Brain microvascular endothelial cell (primary cell): ENCODE measurements around the gene EZH2.

Experiments
- DNase-seq: peaks from one replicate; pipeline ENCODE4 v3.0.0-alpha.2; 2020
- H3K27ac ChIP-seq: fragments of 250-450 bp; sonication (Bioruptor Pico); 2 replicates; pipeline ENCODE4 v1.5.1; 2020; ENCODE audit warnings: mild to moderate bottlenecking, moderate library complexity
- H3K27me3 ChIP-seq: fragments of 250-450 bp; sonication (Bioruptor Pico); replicated peaks from 2 replicates; pipeline ENCODE4 v1.5.1; 2020; ENCODE audit warnings: mild to moderate bottlenecking
- H3K36me3 ChIP-seq: fragments of 250-450 bp; sonication (Bioruptor Pico); replicated peaks from 2 replicates; pipeline ENCODE4 v1.5.1; 2020; ENCODE audit warnings: mild to moderate bottlenecking
- H3K4me3 ChIP-seq: 2 replicates; pipeline ENCODE4 v1.5.1; 2011; ENCODE audit warnings: low read depth, mild to moderate bottlenecking, control low read depth, low read length, moderate library complexity
- in situ Hi-C: cut with HindIII; loops from 2 replicates; pipeline ENCODE4 v1.10.0; 2017; ENCODE audit warnings: low sequenced_read_pairs, low pct_ligation_motif_present
- TF ChIP-seq, protein P1 (sequence below): IDR thresholded peaks from 2 replicates; pipeline ENCODE4 v1.5.1; 2011; ENCODE audit warnings: low read depth, mild to moderate bottlenecking, moderate library complexity, low read length, control low read depth, inconsistent platforms; ENCODE audit errors: missing control alignments

Gene EZH2

DNA sequence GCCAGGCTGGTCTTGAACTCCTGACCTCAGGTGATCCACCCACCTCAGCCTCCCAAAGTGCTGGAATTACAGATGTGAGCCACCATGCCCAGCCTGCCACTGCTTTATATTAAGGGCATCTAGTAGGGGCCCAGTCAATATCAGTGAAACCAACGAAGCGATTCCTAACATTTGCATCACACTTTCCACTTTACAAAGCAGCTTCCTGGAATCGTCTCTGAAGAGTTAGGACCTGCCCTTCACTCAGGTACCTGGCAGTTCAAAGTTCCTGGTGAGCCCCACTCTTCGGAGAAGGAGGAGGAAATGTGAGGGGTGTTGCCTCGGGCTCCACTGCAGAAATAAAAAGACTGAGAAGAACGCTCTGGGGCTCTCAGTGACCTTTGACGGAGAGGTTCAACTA is 31.1 kb upstream of the EZH2 start:
- no peaks in the 10 kb centered on the region for H3K36me3 ChIP-seq
- TF ChIP-seq, protein P1, sequence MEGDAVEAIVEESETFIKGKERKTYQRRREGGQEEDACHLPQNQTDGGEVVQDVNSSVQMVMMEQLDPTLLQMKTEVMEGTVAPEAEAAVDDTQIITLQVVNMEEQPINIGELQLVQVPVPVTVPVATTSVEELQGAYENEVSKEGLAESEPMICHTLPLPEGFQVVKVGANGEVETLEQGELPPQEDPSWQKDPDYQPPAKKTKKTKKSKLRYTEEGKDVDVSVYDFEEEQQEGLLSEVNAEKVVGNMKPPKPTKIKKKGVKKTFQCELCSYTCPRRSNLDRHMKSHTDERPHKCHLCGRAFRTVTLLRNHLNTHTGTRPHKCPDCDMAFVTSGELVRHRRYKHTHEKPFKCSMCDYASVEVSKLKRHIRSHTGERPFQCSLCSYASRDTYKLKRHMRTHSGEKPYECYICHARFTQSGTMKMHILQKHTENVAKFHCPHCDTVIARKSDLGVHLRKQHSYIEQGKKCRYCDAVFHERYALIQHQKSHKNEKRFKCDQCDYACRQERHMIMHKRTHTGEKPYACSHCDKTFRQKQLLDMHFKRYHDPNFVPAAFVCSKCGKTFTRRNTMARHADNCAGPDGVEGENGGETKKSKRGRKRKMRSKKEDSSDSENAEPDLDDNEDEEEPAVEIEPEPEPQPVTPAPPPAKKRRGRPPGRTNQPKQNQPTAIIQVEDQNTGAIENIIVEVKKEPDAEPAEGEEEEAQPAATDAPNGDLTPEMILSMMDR = no peak
- H3K4me3 ChIP-seq = no peak overlapping the region
- in situ Hi-C loops = no loop called here
- peaks cover 8% of the 10 kb centered on the region for H3K27me3 ChIP-seq
- H3K27ac ChIP-seq = no peak overlapping the region
- no peak for DNase-seq

DNA sequence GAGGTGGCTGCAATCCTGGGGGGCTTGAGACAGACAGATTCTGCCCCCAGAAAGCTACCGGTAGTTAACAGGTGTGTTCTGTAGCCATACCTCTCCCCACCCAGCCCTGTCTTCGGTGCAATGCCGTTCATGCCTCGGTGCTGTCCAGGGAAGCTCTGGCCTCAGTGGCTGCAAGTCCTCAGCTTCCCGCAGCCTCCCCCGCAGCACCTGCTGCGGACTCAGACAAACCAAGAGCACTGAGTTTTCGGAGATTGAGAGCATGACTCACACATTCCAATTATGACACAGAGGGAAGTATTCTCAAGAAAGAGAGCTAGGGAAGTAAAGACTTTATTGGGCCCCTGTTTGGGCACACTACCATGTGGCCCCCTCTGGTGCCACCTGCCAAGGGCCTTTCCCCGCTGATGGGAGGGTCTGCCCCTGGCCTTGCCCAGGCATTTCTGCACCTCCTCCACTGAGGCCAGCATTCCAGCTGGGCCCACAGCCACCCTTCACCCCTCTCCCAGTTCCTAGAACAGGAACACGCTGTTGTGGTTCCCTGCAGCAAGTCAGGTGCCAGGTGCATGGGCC is 30.2 kb upstream of the EZH2 start:
- in situ Hi-C loops = no loop called here
- peaks cover 13% of the 10 kb centered on the region for H3K27me3 ChIP-seq
- H3K36me3 ChIP-seq = no peaks in the 10 kb centered on the region
- no peak overlapping the region for H3K4me3 ChIP-seq
- TF ChIP-seq, protein P1 = no peak
- peak; percentile 69 for DNase-seq
- H3K27ac ChIP-seq = no peak overlapping the region

DNA sequence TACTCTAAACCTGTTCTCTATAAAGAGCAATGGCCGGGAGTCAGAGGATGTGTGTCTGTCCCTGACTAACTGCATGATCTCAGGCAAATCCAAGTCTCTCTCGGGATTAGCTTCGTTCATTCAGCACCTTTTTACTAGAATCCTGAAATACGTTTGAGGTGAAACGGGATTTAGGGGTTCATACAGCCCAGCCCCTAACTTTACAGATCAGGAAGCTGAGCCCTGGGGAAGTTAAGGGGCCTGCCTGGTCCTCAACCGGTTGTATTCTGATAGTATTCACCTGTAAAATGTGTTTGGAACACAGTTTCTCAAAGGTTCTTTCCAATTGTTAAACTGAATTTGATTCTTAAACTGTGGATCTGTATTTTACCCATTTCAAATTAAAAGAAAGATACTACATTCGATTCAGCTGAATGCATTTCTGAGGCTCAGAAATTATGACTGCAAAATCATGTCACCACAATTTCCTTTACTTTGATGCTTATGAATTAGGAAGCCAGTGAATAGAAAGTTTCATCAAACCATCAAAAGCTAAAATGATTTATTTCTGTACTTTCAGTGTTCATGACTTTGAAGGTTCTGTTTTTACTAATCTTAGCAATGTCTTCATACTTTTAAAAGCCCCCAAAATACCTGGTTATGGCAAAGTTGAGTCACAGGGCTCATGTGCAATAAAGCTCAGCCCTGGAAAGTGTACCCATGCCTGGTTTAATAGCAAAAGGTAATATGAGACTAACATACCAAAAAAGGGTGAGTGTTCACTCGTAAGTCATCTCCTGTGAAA is 28.9 kb upstream of the EZH2 start:
- TF ChIP-seq, protein P1 = no peak
- Histone ChIP-seq H3K27ac (no peak overlapping the region), H3K36me3 (no peaks in the 10 kb centered on the region), H3K27me3 (peaks cover 13% of the 10 kb centered on the region), H3K4me3 (no peak overlapping the region)
- DNase-seq = no peak
- in situ Hi-C loops = no loop called here

DNA sequence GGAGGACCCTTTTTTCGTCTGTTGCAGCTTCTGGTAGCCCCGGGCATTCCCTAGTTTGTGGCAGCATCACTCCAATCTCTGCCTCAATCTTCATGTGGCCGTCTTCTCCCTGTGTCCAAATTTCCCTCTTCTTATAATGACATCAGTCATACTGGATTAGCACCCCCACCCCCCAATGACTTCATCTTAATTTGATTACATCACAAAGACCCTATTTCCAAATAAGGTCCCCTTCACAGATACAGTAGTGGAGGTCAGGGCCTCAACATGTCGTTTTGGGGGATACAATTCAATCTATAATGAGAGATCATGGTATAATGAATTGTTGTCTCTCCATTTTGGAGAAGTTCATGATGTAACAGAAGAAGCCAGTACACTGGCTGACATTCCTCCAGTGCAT is 28.1 kb upstream of the EZH2 start:
- TF ChIP-seq, protein P1 = no peak
- no peak overlapping the region for H3K27ac ChIP-seq
- in situ Hi-C loops = no loop called here
- peaks cover 17% of the 10 kb centered on the region for H3K27me3 ChIP-seq
- H3K36me3 ChIP-seq = no peaks in the 10 kb centered on the region
- H3K4me3 ChIP-seq = no peak overlapping the region
- no peak for DNase-seq

DNA sequence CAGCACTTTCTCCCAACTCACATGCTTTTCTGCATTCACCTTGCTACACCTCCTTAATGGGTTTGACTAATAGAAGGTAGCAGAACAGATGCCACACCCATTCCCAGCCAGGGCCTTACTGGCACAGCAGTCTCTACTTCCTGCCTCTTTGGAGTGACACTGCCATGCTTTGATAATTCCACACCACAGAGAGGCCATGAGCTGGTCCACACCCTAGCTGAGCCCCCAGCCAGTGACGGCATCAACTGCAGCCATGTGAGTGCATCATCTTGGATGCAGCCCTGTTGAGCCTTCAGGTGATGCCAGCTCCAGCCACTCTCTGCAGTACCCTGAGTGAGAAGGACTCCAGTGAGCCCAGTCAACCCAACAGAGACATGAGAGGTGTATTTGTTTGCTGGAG is 27.5 kb upstream of the EZH2 start:
- TF ChIP-seq, protein P1 = no peak
- no peaks in the 10 kb centered on the region for H3K36me3 ChIP-seq
- in situ Hi-C loops = no loop called here
- no peak overlapping the region for H3K27ac ChIP-seq
- H3K27me3 ChIP-seq = peaks cover 18% of the 10 kb centered on the region
- DNase-seq = no peak
- H3K4me3 ChIP-seq = no peak overlapping the region
